ENCODE measurements around the gene ZCCHC14.

ZCCHC14 gene

DNA sequence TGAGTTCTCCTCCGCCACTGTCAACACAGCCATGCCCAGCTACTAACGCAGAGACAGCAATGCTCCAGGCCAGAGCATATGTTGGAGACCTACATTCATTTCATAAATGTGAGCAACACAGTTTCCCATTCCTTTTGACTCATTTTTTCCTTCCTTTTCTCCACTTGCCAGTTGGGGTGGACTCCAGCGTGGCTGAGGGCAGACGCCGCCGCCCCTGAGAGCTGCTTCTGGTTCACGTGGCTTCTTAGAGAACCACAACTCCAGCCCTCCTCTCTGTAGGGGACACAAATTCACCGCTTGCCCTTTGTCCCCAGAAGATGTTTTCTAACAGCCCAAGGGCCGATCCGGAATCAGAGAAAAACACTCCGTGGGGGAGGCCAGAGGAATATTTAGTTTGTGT, 45.8 kb upstream of the ZCCHC14 start:
- in situ Hi-C loops (cut with MboI; ENCODE audit: low sequenced_read_pairs, unreplicated experiment) = no loop called here
- TF ChIP-seq, protein P1, sequence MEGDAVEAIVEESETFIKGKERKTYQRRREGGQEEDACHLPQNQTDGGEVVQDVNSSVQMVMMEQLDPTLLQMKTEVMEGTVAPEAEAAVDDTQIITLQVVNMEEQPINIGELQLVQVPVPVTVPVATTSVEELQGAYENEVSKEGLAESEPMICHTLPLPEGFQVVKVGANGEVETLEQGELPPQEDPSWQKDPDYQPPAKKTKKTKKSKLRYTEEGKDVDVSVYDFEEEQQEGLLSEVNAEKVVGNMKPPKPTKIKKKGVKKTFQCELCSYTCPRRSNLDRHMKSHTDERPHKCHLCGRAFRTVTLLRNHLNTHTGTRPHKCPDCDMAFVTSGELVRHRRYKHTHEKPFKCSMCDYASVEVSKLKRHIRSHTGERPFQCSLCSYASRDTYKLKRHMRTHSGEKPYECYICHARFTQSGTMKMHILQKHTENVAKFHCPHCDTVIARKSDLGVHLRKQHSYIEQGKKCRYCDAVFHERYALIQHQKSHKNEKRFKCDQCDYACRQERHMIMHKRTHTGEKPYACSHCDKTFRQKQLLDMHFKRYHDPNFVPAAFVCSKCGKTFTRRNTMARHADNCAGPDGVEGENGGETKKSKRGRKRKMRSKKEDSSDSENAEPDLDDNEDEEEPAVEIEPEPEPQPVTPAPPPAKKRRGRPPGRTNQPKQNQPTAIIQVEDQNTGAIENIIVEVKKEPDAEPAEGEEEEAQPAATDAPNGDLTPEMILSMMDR (IDR thresholded peaks at IDR 0.05; ENCODE audit: borderline replicate concordance, control extremely low read depth, extremely low read depth, insufficient read depth, missing control alignments) = no peak
- no peak for DNase-seq (ENCODE audit: low spot score)

DNA sequence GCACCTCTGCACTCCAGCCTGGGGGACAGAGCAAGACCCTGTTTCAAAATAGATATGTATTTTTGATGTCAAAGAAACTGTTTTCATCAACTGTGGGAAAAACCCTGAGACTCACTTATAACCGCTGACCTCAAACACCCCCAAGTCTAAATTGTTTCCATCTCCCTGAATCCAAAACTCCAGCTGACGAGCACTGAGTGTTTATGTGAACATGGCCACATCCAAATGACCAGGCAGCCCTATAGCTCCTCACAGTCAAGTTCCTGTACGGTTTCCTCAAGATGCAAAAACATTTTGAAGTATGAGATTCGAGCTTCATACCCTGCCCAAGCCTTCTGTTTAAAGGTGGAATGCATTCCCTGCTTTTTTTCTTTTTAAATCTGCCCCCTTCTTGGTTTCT, 45.3 kb upstream of the ZCCHC14 start:
- in situ Hi-C loops (cut with MboI; ENCODE audit: low sequenced_read_pairs, unreplicated experiment) = no loop called here
- DNase-seq (ENCODE audit: low spot score) = no peak
- TF ChIP-seq, protein P1 (IDR thresholded peaks at IDR 0.05; ENCODE audit: borderline replicate concordance, control extremely low read depth, extremely low read depth, insufficient read depth, missing control alignments) = no peak

DNA sequence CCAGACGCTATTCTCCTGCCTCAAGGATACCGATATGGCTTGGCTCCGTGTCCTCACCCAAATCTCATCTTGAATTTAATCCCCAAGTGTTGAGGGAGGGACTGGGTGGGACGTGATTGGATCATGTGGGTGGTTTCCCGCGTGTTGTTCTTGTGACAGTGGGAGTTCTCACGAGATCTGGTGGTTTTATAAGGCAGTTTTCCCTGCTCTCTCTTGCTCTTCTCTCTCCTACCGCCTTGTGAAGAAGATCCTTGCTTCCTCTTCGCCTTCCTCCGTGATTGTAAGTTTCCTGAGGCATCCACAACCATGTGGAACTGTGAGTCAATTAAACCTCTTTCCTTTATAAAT, 43.9 kb upstream of the ZCCHC14 start:
- TF ChIP-seq, protein P1 (IDR thresholded peaks at IDR 0.05; ENCODE audit: borderline replicate concordance, control extremely low read depth, extremely low read depth, insufficient read depth, missing control alignments) = no peak
- DNase-seq (ENCODE audit: low spot score) = no peak
- in situ Hi-C loops (cut with MboI; ENCODE audit: low sequenced_read_pairs, unreplicated experiment) = no loop called here

DNA sequence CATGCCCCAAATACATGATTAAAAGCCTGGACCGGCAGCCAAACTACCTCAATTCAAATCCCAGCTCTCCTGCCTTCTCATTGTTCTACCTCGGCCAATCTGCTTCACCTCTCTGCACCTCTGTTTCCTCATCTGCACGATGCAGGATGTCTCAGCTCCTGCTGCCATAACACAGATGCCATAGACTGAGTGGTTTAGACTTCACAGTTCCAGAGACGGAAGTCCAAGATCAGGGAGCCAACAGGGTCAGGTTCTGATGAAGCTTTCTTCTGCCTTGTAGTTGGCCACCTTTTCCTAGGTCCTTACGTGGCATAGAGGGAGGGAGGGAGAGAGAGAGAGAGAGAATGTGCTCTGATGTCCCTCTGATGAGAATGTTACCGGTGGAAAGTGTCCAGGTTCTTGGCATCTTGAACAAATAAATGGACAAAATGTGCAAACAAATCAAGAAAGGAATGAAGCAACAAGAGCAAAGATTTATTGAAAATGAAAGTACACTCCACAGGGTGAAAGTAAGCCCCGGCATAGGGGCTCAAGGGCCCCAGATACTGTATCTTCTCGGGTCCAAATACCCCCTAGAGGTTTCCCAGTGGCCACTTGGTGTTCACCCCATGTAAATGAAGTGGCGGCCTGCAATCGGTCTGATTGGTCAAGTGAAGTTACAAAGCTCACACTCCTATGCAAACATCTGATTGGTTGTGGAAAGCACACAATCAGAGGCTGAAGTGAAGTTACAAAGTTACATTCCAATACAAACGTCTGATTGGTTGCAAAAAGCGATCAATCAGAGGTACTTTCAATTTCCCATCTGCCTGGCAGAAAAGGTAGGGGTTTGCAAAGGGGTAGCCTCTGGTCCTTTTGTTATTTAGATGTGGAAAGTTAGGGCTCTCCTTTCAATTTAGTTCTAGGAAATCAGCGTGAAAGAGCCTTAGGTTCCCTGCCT, 43.3 kb upstream of the ZCCHC14 start:
- TF ChIP-seq, protein P1 (IDR thresholded peaks at IDR 0.05; ENCODE audit: borderline replicate concordance, control extremely low read depth, extremely low read depth, insufficient read depth, missing control alignments) = no peak
- in situ Hi-C loops (cut with MboI; ENCODE audit: low sequenced_read_pairs, unreplicated experiment) = no loop called here
- DNase-seq (ENCODE audit: low spot score) = no peak

DNA sequence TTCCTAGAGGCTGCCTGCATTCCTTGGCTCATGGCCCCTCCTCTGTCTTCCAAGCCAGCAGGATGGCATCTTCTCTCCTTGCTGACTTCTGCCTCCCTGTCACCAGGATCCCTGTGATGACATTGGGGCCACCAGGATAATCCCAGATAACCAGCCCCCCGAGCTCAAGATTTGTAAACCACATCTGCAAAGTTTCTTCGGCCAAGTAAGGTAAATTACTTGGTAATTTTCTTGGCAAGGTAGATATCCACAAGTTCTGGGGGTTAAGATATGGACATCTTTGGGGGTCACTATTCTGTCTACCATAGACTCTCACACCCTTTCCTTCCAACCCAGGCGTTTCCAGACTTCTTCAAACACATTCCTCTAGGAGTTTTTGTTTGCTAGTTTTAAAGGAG, 42.6 kb upstream of the ZCCHC14 start:
- DNase-seq (ENCODE audit: low spot score) = no peak
- TF ChIP-seq, protein P1 (IDR thresholded peaks at IDR 0.05; ENCODE audit: borderline replicate concordance, control extremely low read depth, extremely low read depth, insufficient read depth, missing control alignments) = no peak
- in situ Hi-C loops (cut with MboI; ENCODE audit: low sequenced_read_pairs, unreplicated experiment) = no loop called here

DNA sequence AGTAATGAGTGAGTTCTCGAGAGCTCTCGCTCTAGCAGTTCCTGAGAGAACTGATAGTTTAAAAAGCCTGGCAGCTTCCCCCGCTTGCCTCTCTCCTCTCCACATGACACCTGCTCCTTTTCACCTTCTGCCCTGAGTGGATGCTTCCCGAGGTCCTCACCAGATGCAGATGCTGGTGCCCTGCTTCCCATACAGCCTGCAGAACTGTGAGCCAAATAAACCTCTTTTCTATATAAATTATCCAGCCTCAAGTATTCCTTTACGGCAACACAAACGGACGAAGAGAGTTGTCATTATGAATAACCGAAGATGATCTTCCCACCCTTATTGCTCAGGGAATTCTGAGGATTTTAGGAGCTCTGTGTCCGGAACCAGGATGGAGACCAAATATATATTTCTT, 41.9 kb upstream of the ZCCHC14 start:
- DNase-seq (ENCODE audit: low spot score) = no peak
- TF ChIP-seq, protein P1 (IDR thresholded peaks at IDR 0.05; ENCODE audit: borderline replicate concordance, control extremely low read depth, extremely low read depth, insufficient read depth, missing control alignments) = no peak
- in situ Hi-C loops (cut with MboI; ENCODE audit: low sequenced_read_pairs, unreplicated experiment) = no loop called here

Measured in GM13976 (cell line).